IPS-18c (cell line): ENCODE data around the gene RAP1GAP.
A peak's percentile ranks its signal among the peaks of the same experiment; 100 is the strongest.

Experiments used
- H3K4me3 ChIP-seq: 2 replicates; pipeline ENCODE4 v1.7.0; 2013; ENCODE audit warnings: low read depth, mild to moderate bottlenecking, low read length, moderate library complexity; ENCODE audit not compliant: insufficient read depth
- H3K9me3 ChIP-seq: one replicate; pipeline ENCODE4 v1.6.1; 2013; ENCODE audit warnings: mild to moderate bottlenecking, low read length, moderate library complexity; ENCODE audit not compliant: control insufficient read depth, insufficient read depth

Gene RAP1GAP

DNA sequence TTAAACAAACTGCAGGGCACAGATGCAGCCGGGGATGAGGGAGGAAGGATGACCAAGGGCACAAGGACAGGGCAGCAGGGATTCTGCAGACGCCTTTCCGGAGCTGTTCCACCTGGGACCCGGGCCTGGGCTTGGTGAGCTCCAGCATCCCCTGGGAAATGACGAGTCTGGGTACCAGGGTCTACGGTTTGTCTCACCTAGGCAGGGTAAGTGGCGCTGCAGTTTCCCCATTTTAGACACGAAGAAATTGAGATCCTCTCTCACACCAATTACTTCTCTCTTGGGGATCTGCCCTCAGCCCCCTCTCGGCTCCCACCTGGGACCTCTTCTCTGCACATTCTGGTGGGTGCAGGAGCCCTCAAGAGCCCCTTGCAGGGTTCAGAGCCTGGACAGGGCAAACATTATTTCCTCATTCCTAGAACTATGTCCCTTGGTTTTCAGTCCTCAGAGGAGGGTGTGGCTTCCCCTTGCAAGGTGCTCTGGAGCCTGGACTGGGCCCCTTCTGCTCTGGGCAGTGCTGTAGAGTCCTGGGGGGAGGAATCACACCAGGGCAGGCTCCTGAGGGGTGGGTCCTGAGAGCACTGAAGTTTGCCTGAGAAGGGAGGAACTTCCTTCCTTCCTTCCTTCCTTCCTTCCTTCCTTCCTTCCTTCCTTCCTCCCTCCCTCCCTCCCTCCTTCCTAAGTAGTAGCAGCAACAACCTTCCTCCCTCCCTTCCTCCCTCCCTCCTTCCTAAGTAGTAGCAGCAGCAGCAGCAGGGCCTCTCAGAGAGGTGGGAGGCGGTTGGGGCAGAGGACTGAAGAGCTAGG is 16.0 kb downstream of the RAP1GAP start:
- Histone ChIP-seq H3K9me3 (no peaks in the 10 kb centered on the region), H3K4me3 (no peak overlapping the region)

DNA sequence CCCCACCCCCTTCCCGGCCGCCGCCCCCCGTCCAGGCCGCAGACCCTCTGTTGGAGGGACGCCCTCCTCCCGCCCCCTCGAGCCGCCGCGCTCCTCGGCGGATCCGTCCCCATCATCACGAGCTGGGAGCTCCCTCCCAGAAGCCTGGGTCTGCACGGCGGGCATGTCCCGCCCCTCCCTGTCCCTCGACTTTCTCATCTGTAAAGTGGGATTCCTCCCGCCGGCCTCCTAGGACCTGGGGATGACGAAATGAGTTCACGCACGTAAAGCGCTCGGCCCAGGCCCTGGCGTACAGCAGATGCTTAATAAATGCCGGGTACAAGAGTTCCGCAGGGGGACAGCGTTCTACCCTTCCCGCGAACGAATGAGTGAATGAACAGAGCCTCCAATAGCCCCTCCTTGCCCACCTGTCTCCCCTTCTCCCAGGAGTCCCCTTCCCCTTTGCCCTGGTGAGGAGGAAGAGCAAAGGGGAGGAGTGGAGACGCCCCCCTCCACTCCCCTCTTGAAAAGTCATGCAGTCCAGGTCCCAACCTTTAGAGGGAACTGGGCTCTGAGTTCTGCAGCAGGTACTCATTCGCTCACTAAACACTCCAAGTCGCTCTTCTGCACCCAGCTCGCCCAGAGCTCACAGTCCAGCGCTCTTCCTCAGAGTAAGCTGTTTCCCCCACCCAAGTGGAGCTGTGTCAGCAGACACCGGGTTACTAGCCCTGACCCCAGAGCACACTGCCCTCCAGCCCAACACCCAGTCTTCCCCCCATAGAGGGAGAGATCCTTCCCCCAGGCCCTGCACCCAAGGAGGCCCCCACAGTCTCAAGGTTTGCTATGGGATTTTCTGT is 16.8 kb downstream of the RAP1GAP start:
- Histone ChIP-seq H3K4me3 (peak overlapping the region; percentile 38; the same call in 1 of the 2 replicates), H3K9me3 (no peaks in the 10 kb centered on the region)

DNA sequence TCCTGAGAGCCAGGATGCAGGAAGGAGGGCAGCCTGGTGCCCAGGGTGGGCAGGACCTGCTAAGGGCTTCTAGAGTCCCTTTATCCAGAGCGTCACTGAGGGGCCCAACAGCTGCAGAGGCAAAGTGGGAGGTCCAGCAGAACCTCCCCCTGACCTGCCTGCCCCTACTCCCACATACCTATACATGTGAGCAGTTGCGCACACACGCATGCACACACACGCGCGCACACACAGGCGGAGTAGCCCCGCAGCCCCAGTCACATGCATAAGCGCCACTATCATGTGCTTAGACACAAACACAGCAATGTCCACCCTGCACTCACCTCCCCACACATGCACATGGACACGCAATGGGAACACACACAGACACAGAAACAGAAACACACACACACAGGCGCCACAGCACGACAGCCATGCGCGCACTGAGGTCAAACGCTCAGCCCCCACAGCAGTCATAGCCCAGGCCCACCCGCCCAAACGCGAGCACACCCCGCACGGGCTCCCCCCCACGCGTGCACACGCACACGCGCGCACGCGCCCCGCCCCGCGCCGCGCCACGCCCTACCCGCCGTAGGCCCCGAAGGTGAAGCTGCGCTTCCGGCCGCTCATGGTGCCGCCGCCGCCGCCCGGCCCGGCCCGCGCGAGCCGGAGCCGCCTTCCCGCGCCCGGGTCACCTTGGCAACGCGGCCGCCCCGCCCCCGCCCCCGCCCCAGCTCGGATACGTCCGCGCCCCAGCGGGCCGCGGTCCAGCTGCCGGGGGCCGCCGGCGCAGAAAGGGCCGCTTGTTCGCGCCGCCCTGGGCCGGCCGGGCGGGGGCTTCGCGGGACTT is 17.7 kb downstream of the RAP1GAP start:
- no peaks in the 10 kb centered on the region for H3K9me3 ChIP-seq
- H3K4me3 ChIP-seq, result peak overlapping the region; percentile 57

DNA sequence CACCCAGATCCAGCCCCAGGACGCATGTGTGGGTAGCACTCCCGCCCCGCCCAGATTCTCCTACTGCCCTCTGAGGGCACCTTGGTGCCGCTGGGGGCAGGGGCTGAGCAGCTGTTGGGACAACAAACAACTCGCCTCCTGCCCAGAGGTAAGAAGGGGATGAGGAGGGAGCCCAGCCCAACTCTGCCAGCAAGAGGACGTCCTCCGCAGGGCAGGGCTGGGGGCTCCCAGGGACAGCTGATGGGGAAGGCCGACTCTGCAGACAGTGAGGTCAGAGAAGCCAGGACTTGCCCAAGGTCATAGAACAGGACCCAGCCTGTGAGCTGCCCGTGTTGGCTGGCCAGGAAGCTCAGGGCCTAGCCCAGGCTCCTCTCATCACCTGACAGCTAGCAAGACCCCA is 18.8 kb downstream of the RAP1GAP start:
- Histone ChIP-seq H3K4me3 (no peak overlapping the region), H3K9me3 (no peaks in the 10 kb centered on the region)

DNA sequence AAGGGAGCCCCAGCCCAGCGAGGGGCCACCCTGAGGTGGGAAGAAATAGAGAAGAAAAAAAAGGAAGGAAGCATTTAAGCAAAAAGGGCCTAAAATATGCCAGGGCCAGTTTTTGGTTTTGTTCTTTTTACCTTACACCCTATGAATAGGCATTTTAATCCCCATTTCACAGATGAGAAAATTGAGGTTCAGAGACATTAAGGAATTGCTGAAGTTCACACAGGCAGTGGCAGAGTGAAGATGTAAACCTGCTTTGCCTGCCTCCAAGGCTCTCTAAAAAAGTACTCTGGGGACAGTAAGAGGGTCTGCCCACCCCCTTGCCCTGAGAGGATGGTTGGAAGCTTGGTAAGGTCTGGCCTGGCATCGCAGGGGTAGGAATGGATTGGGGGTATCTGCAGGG is 19.8 kb downstream of the RAP1GAP start:
- no peaks in the 10 kb centered on the region for H3K9me3 ChIP-seq
- no peak overlapping the region for H3K4me3 ChIP-seq

DNA sequence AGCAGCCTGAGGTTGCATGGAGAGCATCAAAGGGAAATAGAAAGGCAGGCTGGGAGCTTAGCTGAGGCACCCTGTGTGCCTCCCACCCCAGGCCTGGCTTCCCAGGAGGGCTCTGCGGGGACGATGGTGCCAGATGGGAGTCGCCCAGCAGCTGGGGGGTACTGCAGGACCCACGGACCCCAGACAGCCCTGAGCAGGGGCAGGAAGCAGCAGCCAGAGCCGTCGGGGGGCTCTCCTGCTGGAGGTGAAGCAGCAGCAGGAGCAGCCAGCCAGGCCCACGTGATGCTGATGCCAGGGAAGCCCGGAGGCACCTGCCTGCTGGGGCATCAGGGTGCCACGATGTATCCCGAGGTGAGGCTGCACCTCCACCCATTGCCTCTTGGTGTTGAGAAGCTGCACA is 20.4 kb downstream of the RAP1GAP start:
- no peaks in the 10 kb centered on the region for H3K9me3 ChIP-seq
- H3K4me3 ChIP-seq, result no peak overlapping the region

DNA sequence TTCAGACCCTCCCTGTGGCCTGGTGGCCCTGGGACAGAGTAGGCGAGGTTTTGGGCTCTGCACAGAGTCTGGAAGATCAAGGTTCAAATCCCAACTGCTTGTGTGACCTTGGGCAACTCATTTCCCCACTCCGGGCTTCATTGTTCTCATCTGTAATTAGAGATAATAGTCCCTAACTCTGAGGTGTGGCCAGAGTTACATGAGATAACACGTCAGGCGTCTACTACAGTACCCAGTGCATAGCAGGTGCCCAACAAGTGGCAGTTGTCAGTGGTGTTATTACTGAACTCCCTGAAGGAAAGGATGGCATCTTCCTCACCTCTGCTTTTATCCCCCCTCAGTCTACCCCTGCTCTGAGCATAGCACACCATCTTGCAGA is 20.8 kb downstream of the RAP1GAP start:
- Histone ChIP-seq H3K9me3 (no peaks in the 10 kb centered on the region), H3K4me3 (no peak overlapping the region)

DNA sequence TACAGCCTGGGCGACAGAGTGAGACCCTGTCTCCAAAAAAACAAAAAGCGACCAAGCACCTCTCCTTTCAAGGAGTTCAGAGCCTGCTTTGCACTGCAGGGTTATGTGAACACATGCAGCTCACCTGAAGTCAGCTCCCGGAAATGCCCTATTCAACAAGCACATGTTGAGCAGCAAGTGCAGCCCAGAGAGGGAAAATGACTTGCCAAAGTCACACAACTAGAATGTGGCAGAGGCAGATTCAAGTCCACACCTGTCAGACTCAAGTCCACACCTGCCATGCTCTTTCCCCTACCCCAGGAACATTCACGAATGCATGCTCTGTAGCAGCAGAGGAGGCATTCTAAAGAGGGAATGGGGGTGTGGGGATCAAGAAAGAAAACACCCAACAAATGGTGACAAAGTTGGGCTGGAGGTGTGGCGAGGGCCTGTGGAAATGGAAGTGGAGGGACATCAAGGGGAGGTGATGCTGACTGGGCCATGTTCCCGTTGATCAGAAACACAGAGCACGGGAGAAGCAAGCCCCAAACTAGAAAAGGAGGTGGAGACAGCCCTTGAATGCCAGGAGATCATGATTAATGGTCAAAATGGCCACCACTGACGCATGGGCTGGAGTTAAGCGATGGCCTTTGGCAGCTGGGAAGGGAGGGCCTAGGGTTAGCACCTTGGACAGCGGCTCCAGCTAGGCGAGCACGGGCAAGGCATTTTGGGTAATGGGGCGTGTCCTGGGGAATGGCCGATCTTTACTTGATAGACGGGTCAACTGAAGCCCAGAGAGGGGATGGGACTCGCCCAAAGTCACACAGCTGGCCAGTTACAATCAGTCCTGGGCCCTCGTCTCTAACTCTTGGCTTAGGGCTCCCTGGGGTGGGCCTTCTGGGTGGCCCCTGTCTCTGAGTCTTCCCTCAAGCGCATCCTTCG is 21.5 kb downstream of the RAP1GAP start:
- Histone ChIP-seq H3K9me3 (no peaks in the 10 kb centered on the region), H3K4me3 (no peak overlapping the region)

DNA sequence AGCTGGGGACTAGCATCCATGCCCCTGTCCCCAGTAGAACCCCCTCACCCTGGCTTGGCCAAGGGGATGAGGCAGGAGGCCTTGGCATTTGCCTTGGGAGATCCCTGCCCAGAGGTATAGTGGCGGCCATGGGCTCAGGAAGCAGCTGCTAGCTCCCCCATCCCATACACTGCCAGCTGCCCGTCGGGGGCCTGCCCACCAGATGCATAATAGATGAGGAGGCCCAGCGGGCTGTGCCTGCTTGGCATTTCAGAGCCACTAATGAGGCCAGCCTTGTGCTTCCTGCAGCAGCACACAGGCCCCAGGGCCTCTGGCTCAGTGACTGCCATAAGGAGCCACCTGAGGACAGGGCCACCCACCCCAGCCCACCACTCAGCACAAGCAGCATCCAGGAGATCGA is 23.6 kb downstream of the RAP1GAP start:
- H3K4me3 ChIP-seq, result no peak overlapping the region

DNA sequence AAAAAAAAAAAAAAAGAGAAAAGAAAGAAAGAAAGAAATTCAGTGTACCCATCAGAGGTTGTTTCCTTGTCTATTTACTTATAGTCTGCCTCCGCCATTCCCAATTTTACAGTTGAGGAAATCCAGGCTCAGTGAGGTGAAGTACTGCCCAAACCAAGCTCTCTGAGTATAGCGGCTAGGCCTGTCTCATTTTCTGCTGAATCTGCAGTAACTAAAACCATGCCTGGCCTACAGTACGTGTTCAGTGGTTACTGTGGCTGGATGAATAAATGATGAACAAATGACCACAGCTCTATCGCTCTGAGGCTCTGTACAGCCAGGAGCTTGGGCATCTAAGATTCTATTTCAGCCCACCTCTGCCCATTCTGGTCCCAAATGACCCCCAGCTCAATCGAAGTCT is 24.3 kb downstream of the RAP1GAP start:
- H3K9me3 ChIP-seq, result no peaks in the 10 kb centered on the region
- H3K4me3 ChIP-seq, result no peak overlapping the region

More for the DNA sequence above, 23.6 kb downstream of the RAP1GAP start:
- no peaks in the 10 kb centered on the region for H3K9me3 ChIP-seq

DNA sequence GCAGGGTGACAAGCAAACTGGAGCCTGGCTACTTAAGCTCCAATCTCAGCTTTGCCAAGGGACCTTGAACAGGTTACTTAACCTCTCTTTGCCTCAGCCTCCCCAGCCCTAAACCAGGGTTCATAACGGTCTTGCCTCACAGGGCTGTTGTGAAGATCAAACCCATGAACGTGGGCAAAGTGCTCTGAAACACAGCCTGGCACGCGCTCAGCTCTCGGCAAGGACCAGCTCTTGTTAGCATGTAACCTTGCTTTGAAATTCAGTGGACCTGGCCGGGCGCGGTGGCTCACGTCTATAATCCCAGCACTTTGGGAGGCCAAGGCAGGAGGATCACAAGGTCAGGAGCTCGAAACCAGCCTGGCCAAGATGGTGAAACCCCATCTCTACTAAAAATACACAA is 24.8 kb downstream of the RAP1GAP start:
- Histone ChIP-seq H3K4me3 (no peak overlapping the region), H3K9me3 (no peaks in the 10 kb centered on the region)

DNA sequence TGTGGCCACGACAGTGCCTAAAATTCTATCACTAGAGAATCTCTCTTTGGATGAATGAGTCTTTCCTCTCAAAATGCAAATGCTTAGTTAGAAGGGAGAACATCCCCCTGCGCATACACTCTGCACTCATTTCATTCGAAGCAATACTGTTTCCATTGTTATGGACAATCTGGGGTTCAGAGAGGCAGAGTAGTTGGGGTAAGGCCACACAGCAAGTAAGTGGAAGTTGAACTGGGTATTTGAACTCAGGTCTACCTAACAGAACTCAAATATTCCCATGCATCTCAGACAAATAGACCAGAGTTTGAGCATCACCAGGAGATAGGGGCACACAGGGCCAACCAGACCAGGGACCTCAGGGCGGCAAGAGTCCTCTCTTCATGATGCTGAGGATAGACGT is 25.5 kb downstream of the RAP1GAP start:
- Histone ChIP-seq H3K9me3 (no peaks in the 10 kb centered on the region), H3K4me3 (no peak overlapping the region)

DNA sequence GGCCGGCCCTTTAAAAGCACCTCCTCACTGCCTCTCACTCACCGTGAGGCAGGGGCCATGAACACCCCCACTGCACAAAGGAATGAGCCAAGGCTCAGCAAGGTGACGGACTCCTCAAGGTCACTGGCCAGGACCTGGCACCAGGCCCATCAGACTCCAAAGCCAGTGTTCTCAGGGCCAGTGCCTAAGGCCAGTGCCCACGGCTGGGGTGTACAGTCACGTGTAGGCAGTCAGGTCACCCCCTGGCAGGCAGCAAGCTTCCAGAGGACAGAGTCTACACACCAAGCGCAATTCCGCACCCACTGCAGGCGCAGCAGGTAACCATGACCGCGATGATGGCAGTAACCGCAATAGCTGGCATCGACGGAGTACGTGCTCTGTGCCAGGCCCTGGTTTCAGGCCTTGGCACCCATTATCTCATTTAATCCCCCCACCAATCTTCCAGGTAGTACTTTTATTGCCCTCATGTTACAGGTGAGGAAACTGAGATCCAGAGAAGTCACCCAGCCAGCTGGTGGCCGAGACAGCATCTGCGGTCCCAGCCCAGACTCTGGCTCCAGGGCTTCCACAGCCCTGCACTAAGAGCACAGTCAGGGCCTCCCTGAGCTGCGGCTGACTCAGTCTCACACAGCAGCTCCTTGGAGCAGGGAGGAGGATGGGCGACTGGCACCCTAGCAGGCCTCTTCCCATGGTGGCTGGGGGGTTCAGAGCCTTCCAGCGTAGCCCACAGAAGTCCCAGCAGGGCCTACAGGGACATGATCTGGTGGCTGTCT is 27.0 kb downstream of the RAP1GAP start:
- no peak overlapping the region; the same call in 1 of the 2 replicates for H3K4me3 ChIP-seq
- H3K9me3 ChIP-seq, result no peaks in the 10 kb centered on the region

DNA sequence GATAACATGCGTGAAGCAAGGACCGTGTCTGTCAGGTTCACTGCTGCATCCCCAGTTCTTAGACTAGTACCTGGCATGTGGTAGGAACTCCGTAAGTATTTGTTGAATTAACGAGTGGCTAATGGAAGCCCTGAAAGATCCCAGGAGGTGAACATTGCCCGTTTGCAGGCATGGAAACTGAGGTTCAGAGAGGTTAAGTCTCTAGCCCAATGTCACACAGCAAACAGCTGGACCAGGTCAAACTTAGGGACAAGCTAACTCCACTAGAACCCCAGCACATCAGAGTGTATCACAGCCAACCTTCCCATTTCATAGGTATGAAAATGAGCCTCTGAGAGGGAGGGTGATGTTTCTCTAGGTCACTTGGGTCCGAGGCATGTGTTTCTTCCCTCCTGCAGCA is 27.6 kb downstream of the RAP1GAP start:
- Histone ChIP-seq H3K4me3 (no peak overlapping the region), H3K9me3 (no peaks in the 10 kb centered on the region)

DNA sequence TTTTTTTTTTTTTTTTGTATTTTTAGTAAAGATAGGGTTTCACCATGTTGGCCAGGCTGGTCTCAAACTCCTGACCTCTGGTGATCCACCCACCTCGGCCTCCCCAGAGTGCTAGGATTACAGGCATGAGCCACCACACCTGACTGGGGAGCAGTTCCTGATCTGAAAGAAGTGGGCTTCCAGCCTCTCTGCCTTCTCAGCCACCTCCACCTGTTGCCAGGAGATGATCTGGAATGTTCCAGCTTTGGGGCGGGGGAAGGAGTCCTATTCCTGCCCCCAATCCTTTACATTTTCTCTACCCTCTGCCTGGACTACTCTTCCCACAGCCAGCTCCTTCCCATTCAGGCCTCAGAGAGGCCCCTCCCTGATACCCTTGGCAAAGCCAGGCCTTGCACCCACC is 28.1 kb downstream of the RAP1GAP start:
- H3K9me3 ChIP-seq, result no peaks in the 10 kb centered on the region
- no peak overlapping the region for H3K4me3 ChIP-seq

DNA sequence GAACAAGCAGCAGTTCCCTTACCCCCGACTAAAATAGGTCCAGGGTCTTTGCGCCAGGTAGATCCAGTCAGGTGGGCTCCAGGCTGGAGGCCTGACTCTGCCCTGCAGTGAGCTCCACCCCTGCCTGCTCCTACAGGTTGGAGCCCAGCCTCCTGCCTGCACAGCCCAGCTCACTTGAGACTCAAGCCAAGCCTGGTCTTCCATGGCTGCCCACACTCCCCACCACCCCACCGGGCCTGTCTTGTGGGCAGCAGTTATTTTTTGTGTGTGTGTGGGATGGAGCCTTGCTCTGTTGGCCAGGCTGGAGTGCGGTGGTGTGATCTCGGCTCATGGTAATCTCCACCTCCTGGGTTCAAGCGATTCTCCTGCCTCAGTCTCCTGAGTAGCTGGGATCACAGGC is 28.5 kb downstream of the RAP1GAP start:
- no peaks in the 10 kb centered on the region for H3K9me3 ChIP-seq
- H3K4me3 ChIP-seq, result no peak overlapping the region
